Measurements from ENCODE around the gene GGCX.
A peak's percentile ranks its signal among the peaks of the same experiment; 100 is the strongest.

GGCX gene

GRCh38 chr2:85516653-85517389 is 44.5 kb downstream of the GGCX start:
- no peak for DNase-seq (ENCODE audit: low read depth)

DNA sequence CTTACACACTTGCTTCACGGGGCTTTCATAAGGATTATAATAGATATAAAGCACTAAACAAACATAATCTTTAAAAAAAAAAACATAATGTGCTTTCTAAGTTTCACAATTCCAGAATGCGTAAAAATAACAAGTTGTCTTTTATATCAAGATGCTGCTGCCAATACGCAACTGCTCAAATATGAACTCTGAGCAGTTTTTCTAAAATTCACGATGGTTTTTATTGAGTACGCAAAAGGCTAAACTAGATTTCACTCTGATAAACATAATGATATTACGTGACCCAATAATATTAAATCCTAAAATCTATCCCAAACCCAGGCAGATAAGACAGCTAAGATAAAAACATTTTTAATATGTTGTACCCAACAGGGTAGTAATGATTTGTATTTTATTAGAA is 47.0 kb downstream of the GGCX start:
- no peak for DNase-seq (ENCODE audit: low read depth)

DNA sequence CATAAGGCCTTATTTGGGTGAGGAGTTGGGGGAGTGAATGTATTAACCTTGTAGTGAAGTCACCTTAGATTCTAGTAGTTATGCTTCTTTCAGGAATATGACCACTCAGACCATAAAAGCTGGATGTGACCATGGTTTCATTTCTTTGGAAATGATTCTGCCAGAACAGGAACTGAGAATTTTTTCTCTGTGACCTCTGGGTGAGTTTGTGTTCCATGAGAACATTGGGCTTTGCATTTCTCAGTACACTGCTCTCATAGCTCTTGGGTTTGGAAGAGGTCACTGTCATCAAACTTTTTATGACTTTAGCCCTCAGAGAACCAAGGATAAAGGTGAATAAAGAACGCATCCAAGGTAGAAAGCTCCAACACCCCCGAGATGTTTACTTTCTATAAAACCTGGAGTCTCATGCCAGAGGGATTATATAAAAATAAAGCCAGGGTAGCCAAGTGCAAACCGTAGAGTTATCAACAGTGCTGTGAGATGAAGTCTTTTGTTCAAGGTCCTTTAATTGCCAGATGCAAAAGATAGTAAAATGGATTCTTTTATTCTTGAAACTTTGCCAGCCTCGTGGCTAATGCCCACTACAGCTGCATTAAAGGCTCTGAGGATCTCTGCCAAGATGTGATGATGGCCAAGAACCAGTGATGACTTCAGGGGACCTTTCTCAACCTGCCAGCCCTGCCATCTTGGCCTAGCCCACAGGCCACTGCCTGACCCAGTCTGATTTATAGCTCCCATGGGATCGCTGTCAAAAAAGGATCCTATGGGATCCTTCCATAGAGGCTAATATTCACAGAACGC is 50.1 kb downstream of the GGCX start:
- no peak for DNase-seq (ENCODE audit: low read depth)

DNA sequence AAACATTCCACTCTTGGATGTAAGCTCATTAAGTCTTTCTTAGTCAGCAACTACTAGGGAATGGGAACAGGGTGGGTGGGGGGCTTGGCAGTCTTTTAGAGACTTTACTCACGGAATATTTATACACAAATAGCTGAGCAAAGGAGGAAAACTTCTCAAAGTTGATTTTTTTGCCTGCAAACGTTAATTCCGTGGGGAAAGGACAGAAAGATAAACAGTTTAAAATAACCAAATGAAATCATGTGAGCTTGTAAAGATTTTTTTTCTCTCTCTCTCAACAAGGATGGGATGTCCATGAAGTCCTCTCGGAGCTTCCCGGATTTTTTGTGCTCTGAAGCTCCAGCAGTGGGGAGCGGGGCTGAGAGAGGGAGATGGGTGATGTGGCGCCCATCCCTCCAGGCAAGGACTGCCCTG is 54.5 kb downstream of the GGCX start:
- DNase-seq (ENCODE audit: low read depth) = peak; percentile 20

- DNase-seq (ENCODE audit: low read depth) = no peak
Measured at GRCh38 chr2:85505551-85506238, 55.6 kb downstream of the GGCX start.

GRCh38 chr2:85504778-85505261 is 56.5 kb downstream of the GGCX start:
- peak; percentile 98 for DNase-seq (ENCODE audit: low read depth)

GRCh38 chr2:85503851-85504777 is 57.2 kb downstream of the GGCX start:
- DNase-seq (ENCODE audit: low read depth) = peak; percentile 92

- no peak for DNase-seq (ENCODE audit: low read depth)
Measured at GRCh38 chr2:85503168-85503850, 58.0 kb downstream of the GGCX start.

DNA sequence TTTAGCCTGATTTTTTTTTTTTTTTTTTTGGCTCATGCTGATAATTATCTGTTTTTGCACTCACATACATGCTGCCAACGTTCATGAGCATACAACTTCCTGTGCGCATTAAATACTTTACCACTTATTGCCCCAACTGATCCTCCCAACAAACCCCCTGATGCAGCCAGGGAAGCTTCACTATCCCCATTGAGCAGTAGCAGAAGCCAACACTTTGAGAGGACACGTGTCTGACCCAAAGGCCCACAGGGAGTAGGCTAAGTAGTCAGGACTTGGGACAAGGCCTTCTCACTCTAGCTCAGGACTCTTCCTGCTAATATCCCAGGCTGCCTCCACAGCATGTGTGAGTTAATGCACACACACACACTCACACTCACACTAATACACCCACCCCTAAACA is 58.6 kb downstream of the GGCX start:
- no peak for DNase-seq (ENCODE audit: low read depth)

GRCh38 chr2:85501248-85501647 is 60.0 kb downstream of the GGCX start:
- no peak for DNase-seq (ENCODE audit: low read depth)

DNA sequence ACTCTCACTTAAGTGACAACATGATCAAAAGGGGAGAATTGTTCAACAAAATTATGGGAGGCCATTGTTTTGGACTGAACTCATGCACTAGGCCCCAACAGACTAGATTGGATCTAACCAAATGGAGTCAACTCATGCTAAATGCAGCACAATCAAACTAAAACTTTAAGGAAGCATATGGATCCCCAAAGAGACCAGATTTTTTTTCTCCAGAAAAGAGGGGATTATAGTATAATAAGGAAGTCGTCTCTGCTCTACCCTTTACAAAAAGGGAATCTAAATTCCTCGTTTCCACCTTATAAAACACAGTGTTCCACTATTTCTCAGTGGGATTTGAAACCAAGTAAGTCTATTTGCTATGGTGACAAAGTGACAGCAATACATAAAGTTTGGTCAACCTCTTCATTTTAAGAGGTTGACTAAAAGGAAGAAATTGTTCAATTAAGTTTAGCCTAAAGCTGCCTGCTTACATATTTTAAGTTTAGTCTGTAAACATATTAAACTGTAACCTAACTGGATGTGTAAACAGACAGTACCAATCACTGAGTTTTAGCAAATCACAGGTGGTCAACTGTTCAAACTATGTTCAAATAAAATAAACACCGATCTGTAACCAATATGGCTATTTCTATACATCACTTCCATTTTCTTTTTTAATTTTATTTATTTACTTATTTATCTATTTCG is 63.2 kb downstream of the GGCX start:
- DNase-seq (ENCODE audit: low read depth) = no peak

DNA sequence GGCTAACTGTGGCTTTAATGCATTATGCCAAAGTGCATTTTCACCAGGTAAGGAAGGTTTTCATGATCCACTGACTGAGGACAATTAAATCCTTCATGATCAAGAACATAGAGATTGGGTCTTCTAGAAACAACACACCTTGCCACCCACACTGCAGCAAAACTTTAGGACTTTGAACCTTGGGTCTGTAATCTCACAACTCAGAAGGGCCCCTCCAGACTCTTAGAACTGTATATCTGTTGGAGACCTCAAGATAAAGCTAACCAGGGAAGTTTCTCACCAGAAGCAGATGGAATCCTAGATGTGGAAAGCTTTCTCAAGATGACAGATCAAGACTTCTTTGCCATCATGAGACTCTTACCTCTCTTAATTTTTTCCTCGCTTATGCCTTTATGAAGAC is 64.9 kb downstream of the GGCX start:
- DNase-seq (ENCODE audit: low read depth) = no peak

All from fibroblast of gingiva (primary cell).